Thoracic aorta (tissue), 2 donors: ENCODE measurements around the gene ADH6. TPM values are rescaled to one million over a fixed set of nuclear protein-coding genes. Genes with fewer than 3 reads are reported as not detected.

Experiments
- ATAC-seq: fragments of 150-250 bp; one replicate; pipeline ENCODE4 v1.8.0; 2017; ENCODE audit warnings: low read depth; ENCODE audit not compliant: insufficient number of reproducible peaks, low FRiP score
- DNase-seq: peaks from one replicate; pipeline ENCODE4 v3.0.0-alpha.2; 2020; ENCODE audit warnings: low spot score
- H3K27ac ChIP-seq, 2 donors: fragments of 200-600 bp; sonication (generic); 1 replicate in 1 of 2; 2 replicates in 1 of 2; pipeline ENCODE4 v1.5.1; 2016; ENCODE audit warnings: mild to moderate bottlenecking in 2 of 2, moderate library complexity in 2 of 2
- H3K27me3 ChIP-seq: fragments of 200-600 bp; sonication (generic); replicated peaks from 2 replicates; pipeline ENCODE4 v1.6.0; 2016; ENCODE audit warnings: mild to moderate bottlenecking; ENCODE audit not compliant: insufficient read depth
- H3K36me3 ChIP-seq: fragments of 200-600 bp; sonication (generic); one replicate; pipeline ENCODE4 v1.5.1; 2016
- H3K4me1 ChIP-seq, 2 donors: fragments of 200-600 bp; sonication (generic); 1 replicate in 1 of 2; 2 replicates in 1 of 2; pipeline versions ENCODE4 v1.5.1 to v1.6.0; 2016; ENCODE audit warnings: low read depth in 2 of 2, mild to moderate bottlenecking in 1 of 2; ENCODE audit not compliant: control insufficient read depth in 1 of 2
- H3K4me3 ChIP-seq: fragments of 200-600 bp; sonication (generic); 2 replicates; pipeline ENCODE4 v1.5.1; 2016; ENCODE audit warnings: mild to moderate bottlenecking
- H3K9me3 ChIP-seq: fragments of 200-600 bp; sonication (generic); 2 replicates; pipeline ENCODE4 v1.5.1; 2016
- total RNA-seq, 2 donors: library from RNA; depleted of rRNA; stranded (reverse); fragments of >200 nt; gene quantifications; one replicate each; pipeline versions ENCODE4 v1.1.0 to v1.2.3, GENCODE V29; 2016
- TF ChIP-seq, protein P1 (sequence below): fragments of 200-600 bp; sonication (generic); IDR thresholded peaks from one replicate; pipeline ENCODE4 v1.5.1; 2019; ENCODE audit warnings: antibody characterized with exemption

The ADH6 gene
- total RNA-seq, 2 donors from 2014 or later, result 0.41 TPM; not detected in 1

DNA sequence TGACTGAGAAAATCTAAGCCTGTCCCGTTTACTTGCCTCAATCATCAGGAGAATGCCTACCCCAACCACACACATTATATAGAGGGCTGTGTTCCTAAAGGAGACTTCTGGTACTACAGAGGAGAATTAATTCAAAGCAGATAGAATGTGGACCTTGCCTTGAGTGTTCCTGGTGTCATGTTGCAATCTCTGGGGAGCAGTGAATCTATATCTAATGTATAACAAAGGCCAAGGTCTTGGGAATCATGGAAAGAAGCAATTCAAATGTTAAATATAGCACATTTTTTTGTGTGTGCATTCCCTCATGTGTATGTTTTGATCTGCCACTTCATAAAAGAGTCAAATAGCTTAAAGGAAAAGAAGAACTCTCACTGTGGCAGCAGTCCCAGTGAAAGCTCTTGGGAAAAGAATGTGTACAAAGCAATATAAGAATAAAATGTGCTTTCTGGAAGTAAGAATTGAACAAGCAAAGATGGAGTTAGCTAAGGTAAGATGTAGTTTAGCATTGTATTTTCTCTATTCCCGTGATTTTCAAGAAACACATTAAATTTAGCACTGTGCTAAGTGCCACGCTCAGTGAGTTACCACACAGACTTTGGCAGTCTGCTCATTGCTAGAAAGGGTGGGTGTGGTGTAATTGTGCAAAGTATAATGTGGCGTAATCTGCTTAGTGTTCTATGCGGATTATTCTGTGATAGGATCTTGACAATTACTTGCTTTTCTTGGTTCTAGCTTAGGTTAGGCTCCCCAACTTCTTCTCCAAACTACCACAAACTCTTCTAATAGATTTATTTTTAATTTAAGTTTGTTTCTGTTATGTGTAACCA, 13.7 kb downstream of the ADH6 start:
- Histone ChIP-seq H3K27ac (peak overlapping the region; percentile 65 to 74), H3K9me3 (no peaks in the 10 kb centered on the region), H3K27me3 (no peaks in the 10 kb centered on the region), H3K36me3 (no peaks in the 10 kb centered on the region), H3K4me3 (no peak overlapping the region), H3K4me1 (peaks cover 15 to 70% of the 10 kb centered on the region in 2 donors)
- no peak for DNase-seq
- ATAC-seq, result peak; percentile 86
- TF ChIP-seq, protein P1, sequence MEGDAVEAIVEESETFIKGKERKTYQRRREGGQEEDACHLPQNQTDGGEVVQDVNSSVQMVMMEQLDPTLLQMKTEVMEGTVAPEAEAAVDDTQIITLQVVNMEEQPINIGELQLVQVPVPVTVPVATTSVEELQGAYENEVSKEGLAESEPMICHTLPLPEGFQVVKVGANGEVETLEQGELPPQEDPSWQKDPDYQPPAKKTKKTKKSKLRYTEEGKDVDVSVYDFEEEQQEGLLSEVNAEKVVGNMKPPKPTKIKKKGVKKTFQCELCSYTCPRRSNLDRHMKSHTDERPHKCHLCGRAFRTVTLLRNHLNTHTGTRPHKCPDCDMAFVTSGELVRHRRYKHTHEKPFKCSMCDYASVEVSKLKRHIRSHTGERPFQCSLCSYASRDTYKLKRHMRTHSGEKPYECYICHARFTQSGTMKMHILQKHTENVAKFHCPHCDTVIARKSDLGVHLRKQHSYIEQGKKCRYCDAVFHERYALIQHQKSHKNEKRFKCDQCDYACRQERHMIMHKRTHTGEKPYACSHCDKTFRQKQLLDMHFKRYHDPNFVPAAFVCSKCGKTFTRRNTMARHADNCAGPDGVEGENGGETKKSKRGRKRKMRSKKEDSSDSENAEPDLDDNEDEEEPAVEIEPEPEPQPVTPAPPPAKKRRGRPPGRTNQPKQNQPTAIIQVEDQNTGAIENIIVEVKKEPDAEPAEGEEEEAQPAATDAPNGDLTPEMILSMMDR, result no peak

GRCh38 chr4:99202536-99202935, 16.5 kb downstream of the ADH6 start:
- peaks cover 7 to 45% of the 10 kb centered on the region in 2 donors for H3K4me1 ChIP-seq
- H3K27ac ChIP-seq, result peak overlapping the region; percentile 68 to 72
- no peaks in the 10 kb centered on the region for H3K9me3 ChIP-seq
- no peaks in the 10 kb centered on the region for H3K36me3 ChIP-seq
- peak; percentile 62 for ATAC-seq
- H3K27me3 ChIP-seq, result no peaks in the 10 kb centered on the region
- H3K4me3 ChIP-seq, result no peak overlapping the region
- TF ChIP-seq, protein P1, result no peak
- no peak for DNase-seq

DNA sequence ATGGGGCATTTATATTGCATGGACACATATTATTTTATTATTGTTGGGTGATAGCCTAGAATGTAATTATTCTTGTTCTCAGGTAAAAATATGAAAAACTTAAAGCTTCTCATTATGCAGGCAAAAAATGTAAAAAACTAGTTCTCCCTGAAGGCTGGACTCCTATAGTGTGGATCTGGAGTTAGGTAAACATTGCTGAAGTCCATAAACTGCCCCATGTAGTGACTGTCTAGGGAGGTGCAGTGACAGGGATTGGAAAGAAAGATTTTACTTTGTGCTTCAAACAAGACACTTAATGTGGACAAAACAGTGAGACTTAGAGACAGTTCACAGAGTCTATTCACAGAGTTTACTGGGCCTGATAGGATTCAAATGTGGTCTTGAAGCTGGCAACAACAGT, 17.0 kb downstream of the ADH6 start:
- H3K27ac ChIP-seq, result peak overlapping the region; percentile 68 to 72
- TF ChIP-seq, protein P1, result no peak
- no peaks in the 10 kb centered on the region for H3K9me3 ChIP-seq
- H3K27me3 ChIP-seq, result no peaks in the 10 kb centered on the region
- H3K4me1 ChIP-seq, result peaks cover 7 to 41% of the 10 kb centered on the region in 2 donors
- ATAC-seq (no peak), DNase-seq (no peak)
- no peaks in the 10 kb centered on the region for H3K36me3 ChIP-seq
- H3K4me3 ChIP-seq, result no peak overlapping the region

- Histone ChIP-seq H3K27ac (peak overlapping the region; percentile 68 to 72), H3K36me3 (no peaks in the 10 kb centered on the region), H3K27me3 (no peaks in the 10 kb centered on the region), H3K4me3 (no peak overlapping the region), H3K4me1 (peaks cover 7 to 37% of the 10 kb centered on the region in 2 donors), H3K9me3 (no peaks in the 10 kb centered on the region)
- peak; percentile 21 for ATAC-seq
- TF ChIP-seq, protein P1, result peak; percentile 33
- no peak for DNase-seq
Observed at GRCh38 chr4:99201690-99202089, 17.4 kb downstream of the ADH6 start.

DNA sequence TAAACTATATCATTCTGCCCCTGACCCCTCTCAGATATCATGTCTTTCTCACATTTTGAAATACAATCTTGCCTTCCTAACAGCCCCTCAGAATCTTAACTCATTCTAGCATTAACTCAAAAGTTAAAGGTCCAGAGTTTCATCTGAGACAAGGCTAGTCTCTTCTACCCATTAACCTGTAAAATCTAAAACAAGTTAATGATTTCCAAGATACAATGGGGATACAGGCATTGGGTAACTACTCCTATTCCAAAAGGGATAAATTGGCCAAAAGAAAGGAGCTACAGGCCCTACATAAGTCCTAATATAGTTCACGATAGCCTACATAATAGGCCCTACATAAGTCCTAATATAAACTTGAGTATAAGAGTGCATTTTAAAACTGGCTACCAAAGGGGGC, 18.9 kb downstream of the ADH6 start:
- Histone ChIP-seq H3K27ac (no peak overlapping the region), H3K9me3 (no peaks in the 10 kb centered on the region), H3K4me3 (no peak overlapping the region), H3K27me3 (no peaks in the 10 kb centered on the region), H3K4me1 (peaks cover 7 to 29% of the 10 kb centered on the region in 2 donors), H3K36me3 (no peaks in the 10 kb centered on the region)
- ATAC-seq (no peak), DNase-seq (no peak)
- TF ChIP-seq, protein P1, result no peak
